ENCODE data around the gene TLCD1.
A peak's percentile ranks its signal among the peaks of the same experiment; 100 is the strongest.

GRCh38 chr17:28744104-28744971 is 18.3 kb upstream of the TLCD1 start:
- TF ChIP-seq EZH2 (IDR thresholded peaks at IDR 0.05; ENCODE audit: borderline replicate concordance, insufficient read depth, low read length, poor library complexity, severe bottlenecking) (no peak), CTCF (IDR thresholded peaks at IDR 0.05; ENCODE audit: poor library complexity, severe bottlenecking) (peak; percentile 5), EP300 (conservative IDR thresholded peaks at IDR 0.05; ENCODE audit: poor library complexity, severe bottlenecking) (no peak), RAD21 (conservative IDR thresholded peaks at IDR 0.05) (no peak), POLR2AphosphoS5 (IDR thresholded peaks at IDR 0.05) (peak; percentile 19), TAF1 (IDR thresholded peaks at IDR 0.05; ENCODE audit: low read depth) (peak; percentile 15), REST (IDR thresholded peaks at IDR 0.05; ENCODE audit: borderline replicate concordance) (peak; percentile 25), MXI1 (conservative IDR thresholded peaks at IDR 0.05; ENCODE audit: poor library complexity, severe bottlenecking) (no peak)

Data from neural cell (in vitro differentiated cells).